ENCODE measurements around the gene FNIP2. TPM values are rescaled to one million over a fixed set of nuclear protein-coding genes. Genes with fewer than 3 reads are reported as not detected.
A peak's percentile ranks its signal among the peaks of the same experiment; 100 is the strongest.

The FNIP2 gene
- total and polyA plus RNA-seq, 7 donors, result 15.6 to 92.1 (median 33.3) TPM

GRCh38 chr4:158861766-158862165 lies 92.9 kb downstream of the FNIP2 start:
- TF ChIP-seq CTCF (IDR thresholded peaks at IDR 0.05), result no peak
- ATAC-seq (peak in 1 of 4 donors; percentile 30), DNase-seq (no peak)
- intact Hi-C loops (cut with DNase I), result no loop called here
- Histone ChIP-seq H3K27me3 (ENCODE audit: insufficient read depth in 3 of 3, low read length in 2 of 3) (no peaks in the 10 kb centered on the region), H3K9me3 (no peaks in the 10 kb centered on the region), H3K27ac (no peak overlapping the region), H3K4me1 (no peaks in the 10 kb centered on the region), H3K4me3 (no peak overlapping the region), H3K36me3 (ENCODE audit: insufficient read depth in 1 of 2, low read depth in 1 of 2) (peaks cover 14 to 82% of the 10 kb centered on the region in 2 donors)
- WGBS, 3 donors, result 81 to 91% (median 89%) methylated on average over 3 of the region's 3 CpGs

- no peaks in the 10 kb centered on the region for H3K4me1 ChIP-seq
- intact Hi-C loops (cut with DNase I), result no loop called here
- H3K27me3 ChIP-seq (ENCODE audit: insufficient read depth in 3 of 3, low read length in 2 of 3), result no peaks in the 10 kb centered on the region
- H3K9me3 ChIP-seq, result no peaks in the 10 kb centered on the region
- WGBS, 3 donors, result 61 to 80% (median 65%) methylated on average over 5 of the region's 5 CpGs
- no peak overlapping the region for H3K4me3 ChIP-seq
- H3K36me3 ChIP-seq (ENCODE audit: insufficient read depth in 1 of 2, low read depth in 1 of 2), result peaks cover 14 to 97% of the 10 kb centered on the region in 2 donors
- no peak for ATAC-seq
- H3K27ac ChIP-seq, result no peak overlapping the region
- no peak for TF ChIP-seq CTCF (IDR thresholded peaks at IDR 0.05)
- DNase-seq, result no peak
These were observed 94.5 kb downstream of the FNIP2 start for GRCh38 chr4:158863296-158863695.

GRCh38 chr4:158865520-158866177 lies 96.8 kb downstream of the FNIP2 start:
- ATAC-seq (no peak), DNase-seq (no peak)
- 80 to 83% (median 81%) methylated on average over 5 of the region's 5 CpGs for WGBS, 3 donors
- no peaks in the 10 kb centered on the region for H3K9me3 ChIP-seq
- no peak for TF ChIP-seq CTCF (IDR thresholded peaks at IDR 0.05)
- intact Hi-C loops (cut with DNase I), result no loop called here
- H3K4me1 ChIP-seq, result no peaks in the 10 kb centered on the region
- peaks cover 11 to 98% of the 10 kb centered on the region in 2 donors for H3K36me3 ChIP-seq (ENCODE audit: insufficient read depth in 1 of 2, low read depth in 1 of 2)
- no peak overlapping the region for H3K27ac ChIP-seq
- H3K27me3 ChIP-seq (ENCODE audit: insufficient read depth in 3 of 3, low read length in 2 of 3), result no peaks in the 10 kb centered on the region
- no peak overlapping the region for H3K4me3 ChIP-seq

- H3K4me1 ChIP-seq, result no peaks in the 10 kb centered on the region
- ATAC-seq, result peak in 1 of 4 donors; percentile 10
- no peak for DNase-seq
- 92 to 95% (median 95%) methylated on average over 15 of the region's 15 CpGs for WGBS, 3 donors
- H3K27me3 ChIP-seq (ENCODE audit: insufficient read depth in 3 of 3, low read length in 2 of 3), result no peaks in the 10 kb centered on the region
- no peak overlapping the region for H3K27ac ChIP-seq
- H3K9me3 ChIP-seq, result no peaks in the 10 kb centered on the region
- no peak overlapping the region for H3K4me3 ChIP-seq
- peaks cover 10 to 89% of the 10 kb centered on the region in 2 donors for H3K36me3 ChIP-seq (ENCODE audit: insufficient read depth in 1 of 2, low read depth in 1 of 2)
- intact Hi-C loops (cut with DNase I), result no loop called here
- TF ChIP-seq CTCF (IDR thresholded peaks at IDR 0.05), result no peak
These were observed 100.2 kb downstream of the FNIP2 start for GRCh38 chr4:158869001-158869400.

- no peak for DNase-seq
- peaks cover 10 to 82% of the 10 kb centered on the region in 2 donors for H3K36me3 ChIP-seq (ENCODE audit: insufficient read depth in 1 of 2, low read depth in 1 of 2)
- no peaks in the 10 kb centered on the region for H3K9me3 ChIP-seq
- no peaks in the 10 kb centered on the region for H3K4me1 ChIP-seq
- no peak for ATAC-seq
- WGBS, 3 donors, result 65 to 80% (median 68%) methylated on average over 7 of the region's 7 CpGs
- H3K27ac ChIP-seq, result no peak overlapping the region
- TF ChIP-seq CTCF (IDR thresholded peaks at IDR 0.05), result no peak
- no peaks in the 10 kb centered on the region for H3K27me3 ChIP-seq (ENCODE audit: insufficient read depth in 3 of 3, low read length in 2 of 3)
- H3K4me3 ChIP-seq, result no peak overlapping the region
- intact Hi-C loops (cut with DNase I), result no loop called here
These were observed 100.9 kb downstream of the FNIP2 start for GRCh38 chr4:158869761-158870160.
